Stimulated activated CD4-positive, alpha-beta T cell treated with anti-CD3 and anti-CD28 coated beads, Interleukin-4, amount 100 ng/mL, for 4 hours (primary cell): ENCODE results near the gene ASB5.

ENCODE experiments used
- DNase-seq, 2 experiments: peaks; one replicate each; pipeline ENCODE4 v3.0.0-alpha.2; 2020

The ASB5 gene

DNA sequence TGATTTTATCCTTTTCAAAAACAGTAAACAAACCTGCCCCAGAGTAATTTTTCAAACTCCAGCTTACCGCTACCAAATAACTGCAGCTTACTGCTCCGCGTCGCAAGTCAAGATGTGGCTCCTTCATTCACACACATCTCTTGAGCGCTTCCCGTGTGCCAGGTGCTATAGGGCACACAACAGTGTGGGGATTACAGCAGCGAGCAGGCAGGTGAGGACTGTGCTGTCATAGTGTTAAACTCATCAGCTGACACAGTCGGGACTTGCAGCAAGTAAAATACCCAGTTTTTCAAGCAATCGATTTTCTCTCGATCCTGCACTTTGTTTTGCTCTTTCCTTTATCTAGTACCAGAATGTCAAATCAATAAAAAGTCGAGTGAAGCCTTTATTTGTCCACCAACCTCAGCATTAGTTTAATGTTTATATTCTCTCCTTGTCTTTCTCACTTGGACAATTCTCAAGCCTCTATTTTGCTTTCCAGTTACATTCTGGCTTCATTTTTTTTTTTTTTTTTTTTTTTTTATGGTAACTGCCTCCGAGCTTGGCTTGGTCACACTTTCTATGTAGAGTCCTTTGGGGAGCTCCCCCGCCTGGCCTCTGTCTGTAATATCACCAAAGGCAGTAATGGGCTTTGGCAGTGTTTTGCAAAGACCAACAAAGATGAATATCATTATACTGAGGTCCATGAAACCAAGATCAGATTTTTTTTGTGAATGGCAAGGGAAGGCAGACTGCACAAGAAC, 8.3 kb upstream of the ASB5 start:
- DNase-seq, result peak in 1 of 2 experiments; percentile 10

DNA sequence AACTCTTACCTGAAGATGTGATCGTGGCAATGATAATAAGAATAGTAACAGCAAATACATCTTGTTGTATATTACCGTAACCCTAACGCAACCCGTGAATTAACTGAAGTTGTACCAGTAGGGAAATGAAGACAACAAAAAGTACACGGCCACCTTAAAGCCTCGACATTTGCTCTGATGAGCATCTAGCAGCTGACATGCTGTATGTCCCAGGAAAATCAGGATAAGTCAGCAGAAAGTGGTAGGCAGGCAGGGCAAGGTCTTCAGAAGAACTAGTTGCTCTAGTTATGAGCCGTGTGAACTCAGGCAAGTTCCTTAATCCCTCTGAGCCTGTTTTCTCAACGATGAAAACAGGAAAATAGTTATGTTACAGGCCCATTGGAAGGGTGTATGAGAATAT, 7.7 kb upstream of the ASB5 start:
- no peak for DNase-seq

DNA sequence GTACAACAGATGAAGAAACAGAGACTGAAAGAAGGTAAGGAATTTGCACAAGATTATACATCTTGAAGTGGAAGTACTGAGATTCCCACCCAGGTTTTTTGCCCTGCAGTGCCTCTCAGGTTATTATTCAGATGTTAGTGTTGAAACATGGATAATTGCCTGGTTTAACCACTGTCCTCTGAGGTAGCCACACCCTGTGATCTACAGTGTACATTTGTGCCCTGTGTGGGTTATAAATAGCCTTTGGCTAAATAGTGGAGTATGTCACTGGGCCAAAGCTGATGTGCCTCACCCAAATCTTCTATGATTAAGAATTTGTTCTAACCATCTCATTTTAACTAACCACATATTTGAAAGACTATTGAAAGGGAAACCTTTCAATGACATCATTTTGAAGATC, 5.4 kb upstream of the ASB5 start:
- no peak for DNase-seq

DNA sequence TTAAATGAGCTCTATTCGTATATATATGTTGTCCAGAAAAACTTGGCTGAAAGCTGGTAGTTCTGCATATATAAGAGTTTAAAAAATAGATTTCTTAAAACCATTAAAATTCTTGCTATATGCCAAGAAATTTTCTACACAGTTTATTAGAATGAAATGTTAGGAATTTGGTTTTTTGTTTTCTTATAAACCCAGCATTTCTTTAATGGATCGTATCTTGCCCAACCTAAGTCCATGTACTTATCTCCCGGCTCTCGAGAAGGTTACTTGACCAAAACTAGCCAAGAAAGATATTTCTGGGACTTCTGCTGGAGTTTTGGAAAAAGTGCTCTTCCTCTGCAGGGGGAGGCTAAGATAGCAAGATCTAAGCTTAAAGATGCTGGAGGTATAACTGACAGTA, 4.7 kb upstream of the ASB5 start:
- no peak for DNase-seq

DNA sequence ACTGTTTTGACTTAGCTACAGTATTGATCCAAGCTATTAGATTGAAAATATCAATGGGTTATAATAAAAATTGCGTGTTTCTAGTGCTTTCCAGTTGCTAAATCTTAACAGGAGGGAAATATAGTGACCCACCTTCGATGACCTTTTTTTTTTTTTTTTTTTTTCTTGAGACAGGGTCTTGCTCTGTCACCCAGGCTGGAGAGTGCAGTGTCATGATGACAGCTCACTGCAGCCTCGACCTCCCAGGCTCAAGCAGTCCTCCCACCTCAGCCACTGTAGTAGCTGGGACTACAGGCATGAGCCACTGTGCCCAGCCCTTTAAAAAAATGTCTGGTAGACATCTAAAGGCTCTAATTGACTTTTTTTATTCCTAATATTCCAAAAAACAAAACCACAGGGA, 3.8 kb upstream of the ASB5 start:
- DNase-seq, result no peak

DNA sequence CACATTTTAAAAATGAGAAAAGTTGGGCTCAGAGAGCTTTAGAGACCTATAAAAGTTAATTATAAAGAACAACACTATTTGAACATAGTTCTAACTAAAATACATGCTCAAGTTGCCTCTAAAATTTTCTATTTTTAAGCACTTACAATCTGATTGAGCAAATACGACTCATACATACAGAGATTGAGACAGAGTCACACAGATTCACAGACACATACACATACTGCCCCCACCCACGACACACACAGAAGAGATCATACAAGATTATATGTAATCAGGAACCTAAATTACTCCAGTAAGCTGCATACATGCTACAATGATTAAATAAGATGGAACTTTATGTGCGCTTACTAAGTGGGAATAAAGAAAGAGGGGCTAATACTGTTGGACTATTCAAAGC, 2.7 kb upstream of the ASB5 start:
- no peak for DNase-seq

DNA sequence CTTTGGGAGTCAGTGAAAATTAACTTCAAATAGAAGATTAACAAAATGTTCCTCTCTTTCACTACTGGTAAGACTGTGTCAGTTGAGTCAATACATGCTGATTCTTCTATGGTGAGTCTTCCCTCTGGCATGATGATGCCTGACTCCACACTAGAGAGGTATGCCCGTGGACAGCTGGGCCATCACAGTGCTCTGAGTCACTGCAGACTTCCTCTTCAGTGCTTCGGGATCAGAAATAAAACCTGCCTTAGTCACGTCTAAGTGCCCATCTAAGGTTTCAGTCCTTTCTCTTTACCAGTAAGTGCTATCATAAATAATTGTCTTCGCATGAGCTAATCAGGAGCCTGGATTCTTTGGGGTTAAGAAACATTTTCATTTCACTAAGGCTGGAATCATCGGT, 1.6 kb upstream of the ASB5 start:
- no peak for DNase-seq

DNA sequence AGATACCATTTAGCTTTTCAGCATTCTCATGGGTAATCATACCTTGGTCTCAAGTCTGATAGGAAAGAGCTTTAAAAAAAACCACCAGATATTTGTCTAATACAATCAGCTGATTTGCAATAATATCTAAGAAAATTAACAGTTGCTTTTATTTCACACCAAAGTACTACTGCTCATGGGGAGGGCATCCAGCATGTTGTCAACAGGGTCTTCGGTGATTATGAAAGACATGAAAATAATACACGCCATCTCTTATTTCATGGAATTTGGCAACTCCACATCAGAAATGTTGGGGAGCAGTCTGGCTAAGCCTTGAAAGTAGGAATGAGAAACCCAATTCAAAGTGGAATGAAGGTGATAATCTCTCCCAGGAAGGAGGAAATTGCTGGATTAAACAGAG, 3.0 kb downstream of the ASB5 start:
- DNase-seq, result no peak

DNA sequence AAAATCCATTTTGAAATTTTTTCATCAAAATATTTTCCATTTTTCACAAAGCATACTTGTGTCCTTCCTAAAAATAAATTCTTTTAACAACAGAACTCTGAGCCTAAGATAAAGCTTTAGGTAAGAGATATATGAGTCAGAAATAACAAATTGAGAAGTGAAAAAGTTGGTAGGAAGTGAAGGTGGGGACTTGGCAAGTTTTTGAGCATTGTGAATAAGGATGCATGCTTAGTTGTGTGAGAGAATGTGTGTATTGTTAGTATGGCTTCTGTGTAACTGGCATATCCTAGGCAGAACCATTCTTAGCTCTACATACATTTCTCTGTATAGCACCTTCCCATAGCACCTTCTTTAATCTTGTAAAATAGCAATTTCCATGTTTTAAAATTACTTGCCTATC, 6.8 kb downstream of the ASB5 start:
- DNase-seq, result no peak

DNA sequence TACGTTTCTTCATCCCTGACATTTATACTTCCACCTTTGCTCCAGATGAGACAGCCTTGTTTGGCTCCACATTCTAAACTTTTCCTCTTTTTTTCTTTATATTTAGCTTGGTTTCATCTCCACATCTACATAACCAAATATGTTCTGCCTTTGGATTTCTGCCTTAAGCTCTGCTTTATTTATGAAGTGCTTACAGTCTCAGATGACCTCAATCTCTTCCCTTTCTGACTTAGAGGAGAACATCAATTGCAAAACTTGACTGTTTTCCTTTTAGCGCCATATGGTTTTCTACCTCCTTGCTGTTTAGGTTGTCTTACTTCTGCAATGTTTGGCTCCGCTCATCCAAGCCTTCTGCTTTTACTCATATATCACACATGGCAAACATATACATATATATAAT, 7.5 kb downstream of the ASB5 start:
- DNase-seq, result no peak

DNA sequence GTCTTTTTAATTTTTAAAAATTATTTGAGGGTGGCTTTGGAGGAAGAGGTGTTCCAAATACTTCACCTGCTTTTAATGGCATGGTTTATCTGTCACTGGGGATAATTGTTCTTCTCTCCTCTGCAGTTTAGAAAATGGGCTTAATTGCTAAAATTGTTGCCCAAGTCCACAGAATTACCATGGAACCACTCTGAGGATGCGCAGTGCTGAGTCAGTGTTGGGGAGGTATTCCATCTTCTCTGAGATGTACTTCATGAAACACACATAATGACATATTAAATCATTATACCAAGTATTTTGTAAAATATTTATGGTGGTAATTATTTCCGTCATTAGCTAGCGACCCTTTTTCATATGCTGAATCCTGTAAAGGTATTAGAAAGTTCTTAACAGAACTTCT, 8.0 kb downstream of the ASB5 start:
- no peak for DNase-seq

DNA sequence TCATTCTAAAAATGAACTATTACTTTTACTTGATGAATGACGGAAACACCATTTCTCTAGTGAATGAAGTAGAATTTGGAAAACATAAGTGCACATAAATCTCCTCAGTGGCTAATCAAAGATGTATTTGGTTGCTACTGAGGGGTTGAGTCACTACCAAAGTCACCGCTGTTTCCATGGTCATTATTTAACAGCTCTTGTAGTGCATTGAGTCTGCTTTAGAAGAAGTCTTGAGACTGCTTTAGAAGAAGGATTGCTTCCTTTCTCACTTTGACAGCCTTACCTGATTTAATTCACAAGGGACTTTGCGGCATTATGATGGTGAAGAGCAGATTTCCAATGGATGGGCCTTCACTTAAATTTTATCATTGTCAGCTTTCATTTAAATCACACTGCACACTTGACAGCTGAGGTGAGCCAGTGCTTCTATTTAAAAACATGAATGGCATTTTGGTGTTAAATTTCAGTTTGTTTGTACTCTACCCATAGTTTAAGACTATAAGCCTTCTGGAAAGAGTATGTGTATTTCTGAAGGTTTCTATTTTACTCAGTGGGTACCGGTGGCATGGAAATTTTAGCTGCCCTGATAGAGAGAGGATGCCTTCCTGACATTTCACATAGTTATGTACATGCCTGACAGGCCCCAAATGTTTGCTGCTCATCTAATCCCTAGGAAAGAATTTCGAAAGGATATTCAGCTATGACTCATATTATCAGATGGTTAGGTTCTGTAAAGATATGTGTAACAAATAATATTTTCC, 9.5 kb downstream of the ASB5 start:
- DNase-seq, result no peak

DNA sequence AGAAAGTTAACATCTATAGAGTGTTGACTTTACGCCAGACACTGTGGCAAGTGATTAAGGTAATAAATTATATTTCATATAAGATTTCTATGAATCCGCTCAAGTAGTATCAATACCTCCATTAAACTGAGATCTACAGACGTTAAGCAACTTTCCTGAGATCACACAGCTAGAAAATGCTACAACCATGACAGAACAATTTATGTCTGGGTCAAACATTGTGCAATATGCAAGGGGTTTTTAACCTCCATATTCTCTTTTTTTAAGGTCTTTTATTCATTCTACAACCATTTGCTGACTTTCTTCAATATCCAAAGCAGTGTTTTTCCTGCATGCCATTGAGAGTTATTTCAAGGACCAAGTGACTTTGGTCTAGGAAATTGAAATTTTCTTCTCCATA, 10.9 kb downstream of the ASB5 start:
- no peak for DNase-seq

DNA sequence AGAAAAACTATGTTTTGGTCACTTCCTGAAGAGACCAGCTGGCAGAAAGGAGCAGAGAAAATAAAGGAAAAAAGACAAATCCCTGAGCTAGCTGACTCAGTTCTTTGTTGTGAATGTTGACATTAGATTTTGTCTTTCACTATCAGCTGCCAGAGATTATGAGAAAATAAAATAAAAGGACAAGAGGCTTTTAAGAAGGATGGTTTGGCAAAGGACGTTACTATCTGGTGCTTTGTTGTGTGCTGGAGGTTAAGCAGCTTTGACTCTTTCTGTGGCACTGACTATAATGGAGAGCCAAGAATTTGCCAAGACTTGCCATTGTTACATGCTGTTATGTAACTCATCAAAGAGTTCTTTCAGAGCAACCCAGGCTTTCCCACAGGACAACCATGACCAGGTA, 12.1 kb downstream of the ASB5 start:
- DNase-seq, result no peak

DNA sequence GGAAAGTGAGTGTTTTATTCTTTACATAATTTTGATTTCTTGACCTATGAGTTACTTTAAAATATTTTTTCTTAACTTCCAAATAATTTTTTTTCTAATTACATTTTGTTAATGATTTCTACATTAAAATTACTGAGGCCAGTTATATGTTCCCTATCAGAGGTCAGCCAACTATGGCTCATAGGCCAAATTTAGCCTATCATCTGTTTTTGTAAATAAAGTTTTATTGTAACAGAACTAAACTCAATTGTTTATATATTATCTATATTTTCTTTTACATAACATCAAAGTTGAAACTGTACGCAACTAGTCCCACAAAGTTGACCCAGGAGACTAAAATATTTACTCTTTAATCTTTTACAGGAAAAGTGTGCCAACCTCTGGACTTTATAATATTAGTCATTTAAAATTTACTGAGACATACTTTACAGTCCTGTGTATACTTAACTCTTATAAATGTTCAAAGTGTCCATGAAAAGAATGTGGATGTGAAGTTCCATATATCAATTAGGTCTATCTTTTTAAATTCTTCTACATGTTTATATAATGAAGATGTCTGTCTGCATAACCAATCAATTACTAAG, 26.2 kb downstream of the ASB5 start:
- no peak for DNase-seq

DNA sequence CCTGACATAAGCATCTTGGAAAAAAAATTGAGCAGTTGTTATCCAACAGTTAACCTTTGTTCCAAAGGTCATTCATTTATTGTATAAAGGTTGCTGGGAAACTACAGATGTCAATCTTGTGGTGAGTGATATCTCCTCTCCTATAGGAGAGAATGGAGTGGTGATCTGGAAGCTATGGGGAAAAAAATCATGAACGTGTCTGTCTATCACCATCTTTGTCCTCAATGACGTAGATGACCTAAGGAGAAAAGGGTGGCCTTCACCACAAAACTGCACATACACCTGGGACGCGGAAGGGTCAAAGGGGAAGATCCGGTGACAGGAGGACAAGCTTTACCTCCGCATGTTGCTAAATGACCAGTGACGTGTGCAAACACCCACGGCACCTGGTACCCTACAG, 27.3 kb downstream of the ASB5 start:
- DNase-seq, result no peak

DNA sequence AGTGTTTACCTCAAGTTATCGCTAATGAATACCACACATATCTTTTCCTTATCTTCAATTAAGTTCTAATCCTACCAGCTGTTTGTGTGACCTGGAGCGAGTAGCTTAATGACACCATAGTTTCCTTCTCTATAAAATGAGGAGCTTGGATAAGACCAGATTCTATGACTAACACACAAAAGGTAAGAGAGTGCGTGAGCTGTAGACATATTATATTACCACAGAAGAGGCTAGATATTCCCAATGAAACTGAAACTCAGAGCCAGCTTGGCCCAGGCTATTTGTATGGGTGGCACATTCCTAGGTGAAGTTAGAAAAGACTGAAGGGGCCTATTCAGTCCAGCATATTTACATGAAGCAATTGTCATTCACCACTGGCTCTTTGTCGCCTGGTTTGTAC, 30.2 kb downstream of the ASB5 start:
- no peak for DNase-seq

DNA sequence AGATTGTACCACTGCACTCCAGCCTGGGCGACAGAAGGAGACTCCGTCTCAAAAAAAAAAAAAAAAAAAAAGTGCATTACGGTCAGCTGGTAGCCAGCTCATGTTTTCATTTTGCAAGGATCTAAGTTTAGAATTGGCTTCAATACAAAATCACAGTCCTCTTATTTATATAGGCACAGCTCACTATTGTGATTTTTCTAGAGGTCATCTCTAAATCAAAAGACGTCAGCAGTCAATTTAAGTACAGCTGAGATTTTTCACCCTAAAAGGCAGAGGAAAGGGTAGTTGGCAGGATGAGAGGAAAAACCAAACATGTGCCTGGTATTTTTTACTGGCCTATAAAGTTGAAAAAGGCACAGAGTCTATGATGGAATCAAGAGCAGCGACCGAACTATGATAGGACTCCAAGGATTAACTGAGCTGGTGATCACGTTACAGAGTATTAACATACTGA, 30.8 kb downstream of the ASB5 start:
- DNase-seq, result no peak

DNA sequence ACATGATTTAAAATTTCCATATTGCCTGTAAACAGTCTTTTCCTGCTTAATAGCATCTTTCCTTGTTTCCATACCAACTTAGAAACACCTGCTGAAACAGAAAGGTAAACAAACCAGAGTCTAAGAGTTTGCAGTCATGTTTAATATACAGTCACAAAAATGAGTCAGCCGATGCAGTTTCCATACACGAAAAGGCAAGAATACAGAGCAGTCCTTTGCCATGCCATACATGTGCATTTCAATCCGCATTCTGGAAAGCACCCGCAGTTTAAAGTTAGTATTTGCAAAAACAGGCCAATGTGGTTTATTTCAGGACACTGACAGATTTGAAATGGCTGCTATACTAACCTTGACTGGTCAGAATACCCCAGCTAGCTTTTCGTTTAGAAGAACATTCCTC, 32.1 kb downstream of the ASB5 start:
- no peak for DNase-seq

DNA sequence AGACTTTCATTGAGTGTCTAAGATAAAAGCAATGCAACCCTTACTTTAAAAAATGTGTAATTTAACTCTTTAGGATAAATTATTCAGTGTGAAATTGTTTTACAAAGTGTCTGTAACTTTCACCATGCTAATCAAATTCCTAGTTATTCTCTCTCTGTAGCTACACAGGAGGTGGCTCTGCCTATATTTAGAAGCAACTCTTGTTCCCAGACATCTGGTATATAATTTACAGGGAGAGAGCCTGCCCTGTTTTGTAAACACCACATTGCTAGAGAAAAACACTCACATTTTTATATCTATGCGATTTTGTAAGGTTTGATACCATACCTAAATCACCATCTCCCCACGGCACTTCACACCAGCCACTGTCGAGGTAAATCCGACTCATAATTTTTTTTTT, 38.2 kb downstream of the ASB5 start:
- DNase-seq, result no peak

DNA sequence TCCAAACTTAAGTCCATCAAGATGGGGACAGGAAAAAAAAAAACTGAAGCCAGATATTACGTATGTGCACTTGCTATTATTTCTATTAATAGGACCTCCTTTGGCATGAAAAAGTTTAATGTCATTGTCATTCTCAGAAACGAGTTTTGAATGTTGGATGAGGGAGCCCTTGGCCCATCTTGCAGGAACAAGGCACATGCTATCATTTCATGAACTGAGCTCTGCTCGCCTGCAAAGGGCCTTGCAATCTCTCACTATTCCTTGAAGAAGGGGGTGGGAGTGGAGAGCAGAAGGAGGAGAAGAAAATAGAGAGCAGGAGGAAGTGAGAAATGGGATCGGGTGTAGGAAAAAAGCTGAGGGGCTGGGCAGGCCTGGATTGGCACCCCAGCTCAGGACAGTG, 39.4 kb downstream of the ASB5 start:
- no peak for DNase-seq

DNA sequence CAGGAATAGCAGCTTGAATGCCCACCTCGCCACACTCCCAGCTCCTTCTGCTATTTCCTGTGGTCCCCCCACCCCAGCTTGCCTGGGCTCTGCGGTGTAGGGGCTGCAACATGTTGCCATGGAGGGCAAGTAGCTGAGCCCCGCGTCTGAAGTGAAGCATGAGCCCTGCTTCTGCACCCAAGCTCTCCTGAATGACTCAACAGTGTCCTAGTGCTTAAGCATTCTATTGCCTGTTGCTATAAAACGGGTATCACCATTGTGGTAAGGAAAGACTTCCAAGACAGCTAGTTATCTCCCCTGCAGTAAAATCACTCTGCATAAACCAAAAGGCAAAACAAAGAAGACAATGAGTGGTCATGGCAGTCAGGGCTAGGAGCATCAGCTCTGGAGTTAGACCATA, 42.3 kb downstream of the ASB5 start:
- no peak for DNase-seq

DNA sequence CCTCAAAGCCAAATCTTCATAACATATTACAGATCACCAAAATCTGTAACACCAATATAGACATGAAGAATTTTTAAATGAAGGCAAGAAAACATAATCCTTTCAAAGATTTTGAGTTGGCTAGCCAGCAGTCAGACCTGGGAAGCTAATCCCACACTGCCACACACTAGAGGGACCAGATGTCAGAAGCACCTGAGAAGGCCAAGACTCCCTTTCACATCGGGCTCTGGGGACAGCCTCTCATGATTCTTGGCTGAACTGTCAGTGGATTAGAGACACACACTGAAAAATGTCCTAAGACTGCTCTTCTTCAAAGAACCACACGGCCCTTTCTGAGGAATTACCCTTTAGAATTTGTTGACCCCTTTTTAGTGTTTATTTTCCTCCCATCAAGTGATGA, 45.5 kb downstream of the ASB5 start:
- no peak for DNase-seq

DNA sequence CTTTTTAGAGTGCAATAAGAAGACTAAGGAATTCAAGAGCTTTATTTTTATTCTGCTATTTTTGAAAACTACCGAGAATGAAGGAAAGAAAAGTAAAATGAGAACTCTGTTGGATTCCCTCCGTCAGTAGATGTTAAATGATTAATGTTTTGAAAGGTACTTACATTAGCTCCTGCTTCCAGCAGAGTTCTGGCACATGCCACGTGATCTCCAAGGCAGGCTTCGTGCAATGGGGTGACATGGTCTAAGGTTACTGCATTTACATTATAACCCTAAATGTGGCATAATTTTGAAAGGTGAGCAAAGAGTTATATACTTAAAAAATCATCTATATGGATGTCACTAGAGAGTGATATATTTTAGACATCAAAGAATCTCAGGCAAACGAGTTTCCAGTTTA, 46.9 kb downstream of the ASB5 start:
- DNase-seq, result no peak
